NCI-H69 (cell line): Measurements from ENCODE around the gene CMTM5.

Experiments used
- DNase-seq: peaks from one replicate; lab custom pipeline; 2025; lab: John Stamatoyannopoulos, UW

The CMTM5 gene

GRCh38 chr14:23376482-23377197 lies at the start of gene CMTM5:
Gene CMTM5 (plus strand): TSS chr14:23377046. CDS start chr14:23377252, 206 bp downstream.
- DNase-seq = peak; percentile 30

GRCh38 chr14:23327947-23328744 lies 48.7 kb upstream of the CMTM5 start:
- peak; percentile 78 for DNase-seq

- DNase-seq = no peak
Observed at GRCh38 chr14:23335623-23336022, 41.2 kb upstream of the CMTM5 start.

- no peak for DNase-seq
Observed at GRCh38 chr14:23339506-23340268, 37.2 kb upstream of the CMTM5 start.

- DNase-seq = no peak
Observed at GRCh38 chr14:23344481-23344880, 32.4 kb upstream of the CMTM5 start.

GRCh38 chr14:23345987-23346692 lies 30.7 kb upstream of the CMTM5 start:
- no peak for DNase-seq

- DNase-seq = no peak
Observed at GRCh38 chr14:23346693-23347405, 30.0 kb upstream of the CMTM5 start.

- no peak for DNase-seq
Observed at GRCh38 chr14:23347406-23348296, 29.2 kb upstream of the CMTM5 start.

- DNase-seq = no peak
Observed at GRCh38 chr14:23348297-23348655, 28.6 kb upstream of the CMTM5 start.

GRCh38 chr14:23349156-23349845 lies 27.5 kb upstream of the CMTM5 start:
- DNase-seq = no peak

- DNase-seq = peak; percentile 46
Observed at GRCh38 chr14:23351681-23352505, 25.0 kb upstream of the CMTM5 start.

- DNase-seq = peak; percentile 71
Observed at GRCh38 chr14:23352506-23353432, 24.1 kb upstream of the CMTM5 start, which contains the start of gene SLC22A17. Gene SLC22A17 (minus strand): TSS chr14:23352887.

- DNase-seq = no peak
Observed at GRCh38 chr14:23353433-23353780, 23.4 kb upstream of the CMTM5 start.

GRCh38 chr14:23354990-23355389 lies 21.9 kb upstream of the CMTM5 start:
- DNase-seq = no peak

- no peak for DNase-seq
Observed at GRCh38 chr14:23355871-23356435, 20.9 kb upstream of the CMTM5 start.

GRCh38 chr14:23356662-23357061 lies 20.2 kb upstream of the CMTM5 start:
- DNase-seq = no peak

- no peak for DNase-seq
Observed at GRCh38 chr14:23357261-23357660, 19.6 kb upstream of the CMTM5 start.
